ENCODE results near the gene ARAP1. TPM values are rescaled to one million over a fixed set of nuclear protein-coding genes. Genes with fewer than 3 reads are reported as not detected.
"Not testable (repeated sequence)": the region's sequence is repeated elsewhere in the genome, so short reads cannot be mapped to it uniquely, and the experiment has no call there.

The ARAP1 gene
- total and polyA plus RNA-seq, 2 donors (not counting 1 experiment from before 2014, with no cell fraction given) = 41.8 to 113 TPM

- H3K27ac ChIP-seq (ENCODE audit: insufficient read depth, low read length) = peak within 1 kb of the TSS; percentile 65
- peak; percentile 90 to 94 for DNase-seq (ENCODE audit: low read depth in 2 of 2)
- H3K4me2 ChIP-seq (ENCODE audit: extremely low read depth, insufficient read depth, low read length) = peak within 1 kb of the TSS; percentile 84
- H3K4me3 ChIP-seq (replicated peaks in 1 of 4; ENCODE audit: control extremely low read depth in 1 of 4, insufficient read depth in 1 of 4, low read depth in 3 of 4, low read length in 4 of 4) = peak within 1 kb of the TSS; percentile 51 to 77 (median 66)
- TF ChIP-seq CTCF (conservative IDR thresholded peaks at IDR 0.05 in 1 of 2, IDR thresholded peaks at IDR 0.05 in 1 of 2; ENCODE audit: low read depth in 1 of 2, low read length in 2 of 2) (peak; percentile 83 to 88), EZH2 (IDR thresholded peaks at IDR 0.05; ENCODE audit: low read length, missing control alignments) (no peak)
- H4K20me1 ChIP-seq (ENCODE audit: control insufficient read depth, extremely low read depth, insufficient read depth, low read length) = no peaks in the 10 kb centered on the region
- H3K36me3 ChIP-seq (ENCODE audit: control insufficient read depth, insufficient read depth, low read length) = no peaks in the 10 kb centered on the region
- H3K79me2 ChIP-seq (ENCODE audit: control insufficient read depth, insufficient read depth, low read length) = no peaks in the 10 kb centered on the region
- H3K4me1 ChIP-seq (ENCODE audit: control insufficient read depth, extremely low read depth, insufficient read depth, low read length) = peaks cover 16% of the 10 kb centered on the region
- no peaks in the 10 kb centered on the region for H3K9me3 ChIP-seq (ENCODE audit: control insufficient read depth, insufficient read depth, low read depth, low read length)
- no peaks in the 10 kb centered on the region for H3K27me3 ChIP-seq (ENCODE audit: control insufficient read depth, insufficient read depth, low read length)
- H2AFZ ChIP-seq (ENCODE audit: low read length) = peak within 1 kb of the TSS; percentile 88
- H3K9ac ChIP-seq (ENCODE audit: insufficient read depth, low read length) = peak within 1 kb of the TSS; percentile 51
Measured at GRCh38 chr11:72793425-72794367, 41.5 kb upstream of the ARAP1 start, which contains the start of gene STARD10. Gene STARD10 (minus strand): TSS chr11:72794047. CDS start chr11:72781181, 12,866 bp downstream.

DNA sequence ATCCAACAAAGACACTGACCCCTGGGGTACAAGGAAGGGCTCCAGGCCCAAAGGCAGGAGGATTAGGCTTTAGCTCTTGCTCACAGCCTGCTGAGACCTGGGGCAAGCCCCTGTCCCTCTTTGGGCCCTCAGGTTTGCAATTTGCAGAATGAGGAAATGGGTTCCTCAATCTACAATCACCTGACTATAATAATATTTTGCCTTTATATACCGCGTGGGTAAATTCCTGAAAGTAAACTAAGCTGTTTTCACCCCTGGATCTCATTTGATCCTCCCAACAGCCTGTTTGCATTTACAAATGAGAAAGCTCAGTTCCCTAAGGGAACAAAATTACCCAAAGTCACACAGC is 40.8 kb upstream of the ARAP1 start:
- Histone ChIP-seq H3K27ac (ENCODE audit: insufficient read depth, low read length) (peak overlapping the region; percentile 65), H3K4me1 (ENCODE audit: control insufficient read depth, extremely low read depth, insufficient read depth, low read length) (peaks cover 16% of the 10 kb centered on the region), H3K4me2 (ENCODE audit: extremely low read depth, insufficient read depth, low read length) (peak overlapping the region; percentile 71), H4K20me1 (ENCODE audit: control insufficient read depth, extremely low read depth, insufficient read depth, low read length) (no peaks in the 10 kb centered on the region), H3K9ac (ENCODE audit: insufficient read depth, low read length) (no peak overlapping the region), H3K27me3 (ENCODE audit: control insufficient read depth, insufficient read depth, low read length) (no peaks in the 10 kb centered on the region), H3K36me3 (ENCODE audit: control insufficient read depth, insufficient read depth, low read length) (no peaks in the 10 kb centered on the region), H2AFZ (ENCODE audit: low read length) (peak overlapping the region; percentile 85), H3K79me2 (ENCODE audit: control insufficient read depth, insufficient read depth, low read length) (no peaks in the 10 kb centered on the region), H3K4me3 (replicated peaks in 1 of 4; ENCODE audit: control extremely low read depth in 1 of 4, insufficient read depth in 1 of 4, low read depth in 3 of 4, low read length in 4 of 4) (peak overlapping the region in 2 of 4 experiments; percentile 10 to 77), H3K9me3 (ENCODE audit: control insufficient read depth, insufficient read depth, low read depth, low read length) (no peaks in the 10 kb centered on the region)
- no peak for DNase-seq (ENCODE audit: low read depth in 2 of 2)
- TF ChIP-seq CTCF (conservative IDR thresholded peaks at IDR 0.05 in 1 of 2, IDR thresholded peaks at IDR 0.05 in 1 of 2; ENCODE audit: low read depth in 1 of 2, low read length in 2 of 2) (no peak), EZH2 (IDR thresholded peaks at IDR 0.05; ENCODE audit: low read length, missing control alignments) (no peak)

- no peaks in the 10 kb centered on the region for H3K36me3 ChIP-seq (ENCODE audit: control insufficient read depth, insufficient read depth, low read length)
- peaks cover 16% of the 10 kb centered on the region for H3K4me1 ChIP-seq (ENCODE audit: control insufficient read depth, extremely low read depth, insufficient read depth, low read length)
- H3K27me3 ChIP-seq (ENCODE audit: control insufficient read depth, insufficient read depth, low read length) = no peaks in the 10 kb centered on the region
- H3K4me3 ChIP-seq (replicated peaks in 1 of 4; ENCODE audit: control extremely low read depth in 1 of 4, insufficient read depth in 1 of 4, low read depth in 3 of 4, low read length in 4 of 4) = no peak overlapping the region
- DNase-seq (ENCODE audit: low read depth in 2 of 2) = no peak
- no peaks in the 10 kb centered on the region for H3K79me2 ChIP-seq (ENCODE audit: control insufficient read depth, insufficient read depth, low read length)
- H4K20me1 ChIP-seq (ENCODE audit: control insufficient read depth, extremely low read depth, insufficient read depth, low read length) = no peaks in the 10 kb centered on the region
- H3K4me2 ChIP-seq (ENCODE audit: extremely low read depth, insufficient read depth, low read length) = no peak overlapping the region
- H3K9me3 ChIP-seq (ENCODE audit: control insufficient read depth, insufficient read depth, low read depth, low read length) = no peaks in the 10 kb centered on the region
- no peak overlapping the region for H3K9ac ChIP-seq (ENCODE audit: insufficient read depth, low read length)
- TF ChIP-seq CTCF (conservative IDR thresholded peaks at IDR 0.05 in 1 of 2, IDR thresholded peaks at IDR 0.05 in 1 of 2; ENCODE audit: low read depth in 1 of 2, low read length in 2 of 2) = no peak
- no peak for TF ChIP-seq EZH2 (IDR thresholded peaks at IDR 0.05; ENCODE audit: low read length, missing control alignments)
- H2AFZ ChIP-seq (ENCODE audit: low read length) = no peak overlapping the region
- H3K27ac ChIP-seq (ENCODE audit: insufficient read depth, low read length) = no peak overlapping the region
Measured at GRCh38 chr11:72792437-72793021, 40.3 kb upstream of the ARAP1 start.

DNA sequence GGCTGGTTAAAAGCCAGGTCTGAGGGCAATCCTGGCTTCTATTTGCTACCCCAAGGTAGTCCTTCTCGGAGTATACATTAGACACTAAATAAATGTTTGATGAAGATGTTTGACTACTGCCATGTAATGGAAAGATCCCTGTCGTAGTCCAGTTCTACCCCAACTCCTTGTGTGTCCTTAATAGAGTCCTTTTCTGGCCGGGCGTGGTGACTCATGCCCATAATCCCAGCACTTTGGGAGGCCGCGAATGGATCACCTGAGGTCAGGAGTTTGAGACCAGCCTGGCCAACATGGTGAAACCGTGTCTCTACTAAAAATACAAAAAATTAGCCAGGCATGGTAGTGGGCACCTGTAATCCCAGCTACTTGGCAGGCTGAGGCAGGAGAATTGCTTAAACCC is 39.0 kb upstream of the ARAP1 start:
- not testable (repeated sequence) for H3K4me3 ChIP-seq (replicated peaks in 1 of 4; ENCODE audit: control extremely low read depth in 1 of 4, insufficient read depth in 1 of 4, low read depth in 3 of 4, low read length in 4 of 4); H3K27ac ChIP-seq (ENCODE audit: insufficient read depth, low read length); H2AFZ ChIP-seq (ENCODE audit: low read length); H3K79me2 ChIP-seq (ENCODE audit: control insufficient read depth, insufficient read depth, low read length); H3K9me3 ChIP-seq (ENCODE audit: control insufficient read depth, insufficient read depth, low read depth, low read length); H3K4me2 ChIP-seq (ENCODE audit: extremely low read depth, insufficient read depth, low read length); DNase-seq (ENCODE audit: low read depth in 2 of 2); H3K27me3 ChIP-seq (ENCODE audit: control insufficient read depth, insufficient read depth, low read length); H3K9ac ChIP-seq (ENCODE audit: insufficient read depth, low read length); H3K36me3 ChIP-seq (ENCODE audit: control insufficient read depth, insufficient read depth, low read length); H4K20me1 ChIP-seq (ENCODE audit: control insufficient read depth, extremely low read depth, insufficient read depth, low read length)
- peaks cover 16% of the 10 kb centered on the region for H3K4me1 ChIP-seq (ENCODE audit: control insufficient read depth, extremely low read depth, insufficient read depth, low read length)
